AG10803 (cell line): Measurements from ENCODE around the gene JAML.

ENCODE experiments used
- DNase-seq: peaks from one replicate; pipeline ENCODE4 v3.0.0; 2010; ENCODE audit warnings: low read depth
- H3K4me3 ChIP-seq: 2 replicates; pipeline ENCODE4 v1.5.1; 2011; ENCODE audit warnings: mild to moderate bottlenecking, low read length, control low read depth
- CTCF ChIP-seq: conservative IDR thresholded peaks from 2 replicates; pipeline ENCODE4 v1.5.1; 2011; ENCODE audit warnings: mild to moderate bottlenecking, low read length, control low read depth, inconsistent platforms

JAML gene

GRCh38 chr11:118205606-118206378 lies 19.0 kb downstream of the JAML start:
- DNase-seq: no peak
- no peak overlapping the region for H3K4me3 ChIP-seq
- no peak for TF ChIP-seq CTCF

GRCh38 chr11:118202599-118203422 lies 22.0 kb downstream of the JAML start:
- no peak for TF ChIP-seq CTCF
- DNase-seq: no peak
- H3K4me3 ChIP-seq: no peak overlapping the region

GRCh38 chr11:118201966-118202365 lies 22.8 kb downstream of the JAML start:
- DNase-seq: no peak

GRCh38 chr11:118200901-118201680 lies 23.7 kb downstream of the JAML start:
- DNase-seq: no peak
- TF ChIP-seq CTCF: no peak
- no peak overlapping the region for H3K4me3 ChIP-seq

More at GRCh38 chr11:118201966-118202365, 22.8 kb downstream of the JAML start:
- no peak for TF ChIP-seq CTCF
- H3K4me3 ChIP-seq: no peak overlapping the region

- DNase-seq: no peak
- H3K4me3 ChIP-seq: no peak overlapping the region
- TF ChIP-seq CTCF: no peak
These were observed 24.3 kb downstream of the JAML start for GRCh38 chr11:118200497-118200896.

GRCh38 chr11:118199135-118199534 lies 25.7 kb downstream of the JAML start:
- no peak overlapping the region for H3K4me3 ChIP-seq
- no peak for TF ChIP-seq CTCF
- DNase-seq: no peak
